NCI-H2196 treated with DMSO at 0.1 percent for 48 hours (cell line): Measurements from ENCODE around the gene NAPB.

Experiments used
- DNase-seq: peaks from one replicate; lab custom pipeline; 2025; ENCODE audit not compliant: unreplicated experiment; lab: John Stamatoyannopoulos, UW

The NAPB gene

DNA sequence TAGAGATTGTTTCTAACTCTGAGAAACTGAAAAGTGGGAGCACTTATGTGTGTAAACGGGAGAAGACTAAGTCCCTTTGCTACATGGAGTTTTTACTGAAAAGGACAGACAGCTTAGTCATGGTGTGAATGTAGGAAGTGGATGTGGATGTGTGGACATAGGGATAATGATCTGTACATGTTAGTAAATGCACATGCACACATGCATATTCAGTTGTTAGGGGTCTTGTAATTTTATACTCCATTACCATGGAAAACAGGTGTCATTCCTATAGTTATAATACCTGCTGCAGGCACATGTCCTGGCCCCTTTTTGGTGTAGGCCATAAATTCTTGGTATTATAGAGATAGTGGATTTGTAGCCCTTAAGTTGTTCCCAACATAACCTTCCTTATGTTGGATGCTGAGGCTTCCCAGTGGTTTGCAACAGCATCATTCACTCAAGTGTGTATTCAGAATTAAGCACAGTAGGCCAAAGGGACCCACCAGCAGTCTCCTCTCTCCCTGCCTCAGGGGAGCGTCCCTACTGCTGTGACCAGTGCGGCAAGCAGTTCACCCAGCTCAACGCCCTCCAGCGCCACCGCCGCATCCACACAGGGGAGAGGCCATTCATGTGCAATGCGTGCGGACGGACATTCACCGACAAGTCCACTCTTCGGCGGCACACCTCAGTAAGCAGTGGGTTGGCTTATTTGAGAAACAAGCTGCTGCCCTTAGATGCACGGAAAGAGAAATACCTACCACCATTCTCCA lies 52.0 kb downstream of the NAPB start:
- DNase-seq: no peak

DNA sequence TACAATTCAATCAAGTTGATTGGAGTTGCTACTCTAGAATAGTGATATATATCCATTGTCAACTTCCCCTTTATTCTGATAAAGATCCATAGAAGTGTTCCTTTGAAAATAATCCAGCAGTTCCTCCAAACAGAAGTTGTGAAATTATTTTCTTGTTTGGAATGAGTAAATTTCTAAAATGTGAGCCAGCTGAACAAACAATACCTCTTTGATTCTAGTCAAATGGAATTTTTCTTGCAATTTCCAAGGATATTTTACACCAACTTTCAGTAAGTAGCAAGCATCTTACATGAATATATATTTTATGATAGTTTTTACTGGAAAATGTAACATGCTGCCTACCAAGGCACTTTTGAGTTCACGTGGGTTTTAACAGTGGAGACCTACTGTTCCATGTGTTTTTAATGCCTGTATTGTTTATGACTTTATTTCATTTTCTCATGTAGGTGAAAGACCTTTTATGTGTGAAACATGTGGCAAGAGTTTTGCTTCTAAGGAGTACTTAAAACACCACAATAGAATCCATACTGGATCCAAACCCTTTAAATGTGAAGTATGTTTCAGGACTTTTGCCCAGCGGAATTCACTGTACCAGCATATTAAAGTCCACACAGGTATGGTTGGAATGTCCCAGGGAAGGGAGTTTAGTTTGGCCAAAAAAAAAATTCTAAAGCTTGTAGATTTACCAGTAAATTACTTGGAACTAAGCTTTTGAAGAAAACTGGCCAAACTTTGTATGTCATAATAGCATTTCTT lies 52.8 kb downstream of the NAPB start:
- no peak for DNase-seq

DNA sequence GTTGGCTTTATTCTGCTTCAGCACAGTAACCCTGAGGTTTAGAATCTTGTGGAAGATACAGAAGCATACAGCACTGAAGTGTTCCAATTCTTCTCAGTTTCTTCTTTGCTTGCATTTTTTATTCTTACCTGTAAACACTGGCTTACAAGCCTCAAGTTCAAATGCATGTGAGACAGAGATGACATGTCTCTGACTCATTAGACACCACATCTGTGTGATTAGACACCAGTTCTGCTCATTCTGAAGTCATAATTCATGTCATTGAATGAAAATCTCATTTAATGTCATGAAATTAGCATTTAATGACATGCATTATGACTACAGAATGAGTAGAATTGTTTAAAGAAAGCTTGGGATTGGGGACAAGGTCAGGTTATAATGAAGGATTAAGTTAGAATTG lies 53.5 kb downstream of the NAPB start:
- DNase-seq: no peak

DNA sequence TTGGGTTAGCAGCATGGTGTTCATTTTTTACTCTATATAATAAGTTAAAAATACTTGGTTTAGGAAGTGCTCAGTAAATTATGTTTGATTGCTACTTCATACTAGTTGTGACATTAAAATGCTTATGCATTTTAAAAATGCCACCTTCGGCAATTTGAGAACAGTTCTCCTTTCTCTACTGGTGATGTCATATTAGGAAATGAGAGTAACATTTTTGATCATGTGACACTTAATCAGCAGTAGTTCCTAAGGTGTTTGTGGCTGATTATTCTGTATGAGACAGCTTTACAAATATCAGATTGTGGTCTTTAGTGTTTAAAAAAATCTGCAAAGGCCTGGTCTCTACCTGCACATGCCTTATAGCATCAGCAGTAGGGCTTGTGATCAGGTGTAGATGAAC lies 54.9 kb downstream of the NAPB start:
- no peak for DNase-seq

DNA sequence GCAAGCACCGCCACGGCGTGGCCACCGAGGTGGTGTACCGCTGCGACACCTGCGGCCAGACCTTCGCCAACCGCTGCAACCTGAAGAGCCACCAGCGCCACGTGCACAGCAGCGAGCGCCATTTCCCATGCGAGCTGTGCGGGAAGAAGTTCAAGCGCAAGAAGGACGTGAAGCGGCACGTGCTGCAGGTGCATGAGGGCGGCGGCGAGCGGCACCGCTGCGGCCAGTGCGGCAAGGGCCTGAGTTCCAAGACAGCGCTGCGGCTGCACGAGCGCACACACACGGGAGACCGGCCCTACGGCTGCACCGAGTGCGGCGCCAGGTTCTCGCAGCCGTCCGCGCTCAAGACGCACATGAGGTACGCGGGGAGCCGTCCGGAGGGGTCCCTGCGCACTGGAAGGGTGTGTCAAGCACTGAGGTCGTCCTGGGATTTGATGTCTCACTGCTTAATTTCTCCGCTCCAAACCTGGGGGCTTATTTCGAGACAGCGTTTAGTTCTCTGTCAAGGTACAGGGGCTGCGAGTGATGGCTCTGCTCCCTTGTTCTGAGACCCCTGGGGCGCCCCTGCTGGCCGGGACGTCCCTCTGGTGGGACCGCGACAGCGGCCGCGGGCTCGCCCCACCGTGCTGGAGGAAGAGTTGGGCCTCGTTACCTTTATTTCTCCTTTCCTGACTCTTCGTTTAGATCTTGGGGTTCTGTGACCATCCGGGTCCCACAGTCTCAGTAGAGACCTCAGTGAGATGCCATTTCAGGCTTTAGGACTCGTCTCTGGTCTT lies 55.7 kb downstream of the NAPB start:
- DNase-seq: no peak

DNA sequence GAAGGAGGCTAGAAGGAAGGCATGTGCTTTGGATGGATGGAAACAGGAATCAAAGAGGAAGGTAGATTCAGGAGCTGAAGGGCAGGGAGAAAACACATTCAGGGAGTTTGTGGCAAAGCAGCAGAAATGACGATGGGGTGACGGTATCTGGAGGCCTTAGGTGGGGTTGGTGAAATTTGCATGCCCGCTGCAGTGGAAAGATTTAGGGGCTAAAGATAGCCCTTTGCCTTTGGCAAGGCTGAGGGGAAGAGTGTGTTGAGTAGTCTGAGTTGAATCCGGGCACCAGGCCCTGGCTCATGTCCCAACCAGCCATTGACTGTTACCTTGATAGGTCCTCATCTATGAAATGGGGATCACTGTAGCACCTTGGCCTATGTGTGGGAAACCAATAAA lies 58.0 kb downstream of the NAPB start:
- no peak for DNase-seq

DNA sequence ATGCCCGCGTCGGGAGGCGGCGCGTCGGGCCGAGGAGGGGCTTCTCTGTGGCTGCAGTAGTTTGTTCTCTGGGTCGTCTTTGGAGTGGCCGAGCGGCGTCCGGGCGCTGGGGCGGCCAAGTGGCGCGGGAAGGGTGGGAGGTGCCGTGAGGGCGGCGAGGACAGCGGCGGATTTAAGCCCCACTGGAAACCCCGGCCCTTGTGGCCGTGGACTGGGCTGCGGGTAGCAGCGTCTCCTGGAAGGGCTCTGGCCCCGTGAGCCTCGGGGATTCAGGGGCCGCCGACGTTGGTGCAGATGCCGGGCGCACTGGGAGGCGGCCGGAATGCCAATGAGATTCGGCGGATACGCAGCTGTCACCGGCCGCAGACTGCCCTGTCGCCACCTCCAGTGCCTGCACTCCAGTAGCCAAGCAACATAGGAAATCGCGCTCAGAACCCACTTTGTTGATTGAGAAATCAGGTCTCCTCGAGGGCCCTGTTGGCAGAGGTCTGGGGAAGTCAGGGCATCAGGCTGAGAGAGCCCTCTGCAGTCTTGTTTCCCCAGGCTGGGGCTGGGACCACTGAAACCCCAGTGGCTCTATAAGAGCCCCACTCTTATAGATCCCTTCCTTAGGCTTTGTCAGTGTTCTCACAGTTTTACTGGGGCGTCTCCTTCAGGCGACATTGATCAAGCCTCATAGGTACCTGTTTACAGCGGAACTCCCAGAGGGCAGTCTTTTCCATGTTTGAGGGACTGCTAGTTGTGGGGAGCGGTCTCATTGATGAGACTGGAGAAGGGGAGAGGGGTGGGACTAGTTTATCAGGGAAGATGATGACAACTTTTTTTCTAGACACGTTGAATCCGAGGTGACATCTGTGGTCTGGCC lies 58.7 kb downstream of the NAPB start:
- no peak for DNase-seq

DNA sequence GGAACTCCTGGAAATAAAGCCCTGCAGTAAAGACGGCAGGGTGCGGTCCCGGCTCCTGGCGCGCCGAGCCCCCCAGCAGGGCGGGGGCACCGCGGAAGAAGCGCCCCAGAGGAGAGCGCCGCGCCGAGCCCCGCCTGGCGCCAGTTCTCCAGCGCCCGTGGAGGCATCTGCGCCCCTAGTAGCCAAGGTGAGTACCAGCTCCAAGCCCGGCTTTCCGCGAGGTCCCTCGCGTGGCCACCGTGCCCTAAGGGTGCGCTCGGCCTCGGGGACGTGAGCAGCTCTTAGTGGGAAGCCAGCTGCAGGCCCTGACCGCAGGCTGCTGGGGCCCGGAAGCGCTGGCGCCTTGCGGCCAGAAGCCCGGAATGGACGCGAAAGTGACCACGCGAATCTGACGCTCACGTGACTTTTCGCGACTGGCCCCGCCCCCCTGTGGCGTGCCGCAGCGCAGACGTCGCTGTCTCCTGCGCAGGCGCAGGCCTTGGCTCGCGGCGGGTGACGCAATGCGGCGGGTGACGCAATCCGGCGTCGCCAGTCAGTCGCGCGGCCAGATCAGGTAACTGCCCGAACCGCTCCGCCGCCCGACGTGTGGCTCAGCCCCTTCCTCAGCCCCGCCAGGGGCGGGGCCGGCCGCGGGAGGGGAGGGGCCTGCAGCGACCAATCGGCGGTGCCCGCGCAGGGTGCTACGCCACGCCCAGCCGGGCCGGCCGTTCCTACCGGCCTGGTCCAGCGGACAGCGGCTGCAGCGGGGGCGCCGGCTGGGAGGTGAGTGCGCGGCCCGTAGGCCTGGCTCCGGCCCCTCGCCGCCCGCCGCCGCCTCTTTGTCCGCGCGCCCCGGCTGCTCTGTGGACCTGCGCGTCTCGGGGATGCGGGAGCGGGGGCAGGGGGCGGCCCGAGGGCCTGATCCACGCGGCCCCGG lies 59.6 kb downstream of the NAPB start, which contains the start of gene GZF1:
TSS of gene GZF1 (plus strand) at position 707 of the 916 bp plus-strand sequence. CDS start 2,202 bp downstream, outside the sequence.
- DNase-seq: peak; percentile 92

DNA sequence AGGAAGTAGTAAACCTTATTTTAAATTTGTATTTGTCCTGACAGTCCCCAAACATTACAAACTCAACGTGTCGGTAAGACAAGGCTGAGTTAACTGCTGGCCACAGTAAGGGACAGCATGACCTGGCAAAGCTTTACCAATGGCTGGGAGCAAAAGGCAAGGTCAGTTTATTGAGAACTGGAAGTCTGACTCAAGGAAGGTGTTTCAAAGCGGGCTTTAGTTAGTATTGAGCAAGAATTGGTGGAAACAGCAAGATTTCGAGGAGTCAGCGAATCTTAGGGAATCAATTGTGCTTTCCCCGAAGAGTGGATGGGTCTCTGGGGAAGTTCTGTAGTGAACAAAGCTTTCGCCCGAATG lies 60.2 kb downstream of the NAPB start:
- no peak for DNase-seq

DNA sequence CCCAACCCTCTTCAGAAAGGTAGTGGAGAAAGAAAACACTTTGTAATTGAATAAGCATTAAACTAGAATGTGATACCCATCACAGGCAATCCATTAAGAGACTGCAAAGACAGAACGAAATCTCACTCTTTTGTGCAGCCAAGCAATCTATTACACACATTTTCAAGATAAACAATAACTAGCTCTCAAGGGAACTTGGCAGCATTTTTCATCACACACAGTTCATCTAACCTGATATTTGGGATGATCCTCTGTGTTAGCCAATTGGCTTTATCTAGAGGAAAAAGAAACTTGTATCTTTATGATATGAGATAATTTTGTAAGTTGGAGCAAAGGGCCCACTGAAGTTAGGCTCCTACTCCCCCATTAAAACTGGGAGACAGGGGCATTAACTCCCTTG lies 60.8 kb downstream of the NAPB start:
- DNase-seq: no peak

DNA sequence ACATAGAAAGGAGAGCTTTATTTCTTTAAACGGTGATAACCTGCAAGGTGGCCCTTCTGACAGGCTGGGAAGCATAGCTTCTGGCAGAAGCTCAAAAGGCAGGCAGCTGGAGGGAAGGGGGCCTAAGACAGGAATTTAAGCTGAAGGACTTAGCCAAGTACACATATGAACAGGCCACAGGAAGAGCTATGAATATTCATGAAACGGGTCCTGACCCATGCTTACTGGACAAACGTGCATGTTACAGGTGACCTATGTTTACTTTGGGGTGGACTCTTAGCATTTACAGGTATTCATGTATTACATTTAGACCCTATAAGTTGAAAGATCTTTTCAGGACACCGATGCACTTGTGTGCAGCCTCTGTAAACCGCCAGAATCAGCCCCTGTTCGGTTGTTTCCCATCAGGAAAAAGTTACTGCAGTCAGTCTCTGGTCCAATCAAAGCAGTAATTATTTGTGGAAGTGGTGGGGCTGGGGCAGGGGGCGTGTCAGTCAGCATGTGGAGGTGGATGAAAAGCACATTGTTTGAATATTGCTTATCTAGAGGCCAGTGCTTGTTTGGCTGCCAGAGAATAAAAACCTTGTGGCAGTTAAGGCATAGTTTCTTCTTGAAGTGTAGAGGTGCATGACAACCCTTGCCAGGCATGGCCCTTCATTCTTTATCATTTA lies 62.2 kb downstream of the NAPB start:
- no peak for DNase-seq

DNA sequence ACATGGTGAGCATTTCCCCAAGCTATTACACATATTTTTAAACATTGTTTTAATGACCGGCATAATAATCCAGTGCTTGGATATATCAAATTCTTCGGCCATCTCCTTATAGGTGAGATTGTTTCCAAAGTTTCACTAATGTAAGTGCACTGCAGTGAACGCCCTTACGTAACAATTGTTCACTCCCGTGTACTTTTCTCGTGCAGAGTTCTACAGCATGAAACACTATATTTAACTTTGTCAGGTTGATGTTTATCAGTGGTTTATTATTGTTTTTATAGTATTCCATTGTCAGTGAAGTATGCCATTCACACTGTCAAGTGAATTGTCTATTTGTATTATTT lies 62.8 kb downstream of the NAPB start:
- no peak for DNase-seq

DNA sequence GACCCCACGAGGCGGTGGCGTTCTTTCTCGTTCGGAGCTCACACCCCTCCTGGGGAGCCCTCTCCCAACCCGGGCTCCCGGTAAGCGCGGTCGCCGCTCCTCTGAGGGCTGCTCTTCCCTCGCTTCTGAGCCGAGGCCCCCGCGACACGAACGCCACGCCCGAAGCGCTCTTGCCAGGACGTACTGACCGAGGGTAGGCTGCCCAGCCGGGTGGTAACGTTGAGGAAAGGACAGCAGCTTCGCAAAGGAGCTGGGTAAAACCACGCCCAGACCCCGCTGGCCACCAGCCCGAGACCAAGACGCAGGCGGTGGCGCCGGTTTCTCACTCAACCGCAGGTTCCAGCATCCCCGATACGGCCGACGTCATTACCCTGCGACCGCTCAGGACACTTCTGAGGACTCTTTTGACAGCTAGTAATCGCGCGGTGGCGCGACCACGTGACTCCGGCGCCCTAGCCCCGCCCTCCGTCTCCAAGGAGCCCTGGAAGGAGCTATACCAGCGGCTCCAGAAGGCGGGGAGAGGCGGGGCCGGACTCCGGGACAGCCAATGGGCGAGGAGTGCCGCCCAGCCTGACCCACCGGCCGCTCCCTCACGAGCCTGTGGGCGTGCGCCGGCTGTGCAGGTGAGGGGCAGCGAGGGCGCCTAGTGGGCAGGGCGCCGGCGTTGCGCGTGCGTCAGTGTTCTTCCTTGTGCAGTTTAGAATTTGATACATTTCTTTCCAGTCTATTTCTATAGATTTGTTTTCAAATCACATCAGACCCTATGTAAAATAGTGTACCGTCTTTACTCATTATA lies 63.3 kb downstream of the NAPB start:
- peak; percentile 97 for DNase-seq

DNA sequence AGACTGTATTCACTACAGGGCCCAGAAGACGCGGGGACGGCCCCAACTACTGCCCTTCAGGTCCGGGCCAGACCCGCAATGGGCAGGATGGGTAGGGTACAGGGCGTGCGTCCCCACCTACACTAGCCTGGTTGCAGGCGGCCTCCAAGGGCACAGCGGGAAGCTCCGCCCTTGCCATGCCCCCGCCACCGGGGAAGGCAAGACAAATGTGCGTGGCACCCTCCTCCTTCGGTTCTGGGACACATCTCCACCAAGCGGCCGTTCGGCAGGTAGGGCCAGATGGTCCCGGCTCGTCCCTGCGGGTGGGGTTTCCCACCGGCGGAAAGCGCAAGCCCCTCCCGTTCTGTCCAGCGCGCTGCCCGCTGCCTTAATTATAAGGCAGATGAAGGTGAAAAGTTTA lies 65.1 kb downstream of the NAPB start:
- no peak for DNase-seq

DNA sequence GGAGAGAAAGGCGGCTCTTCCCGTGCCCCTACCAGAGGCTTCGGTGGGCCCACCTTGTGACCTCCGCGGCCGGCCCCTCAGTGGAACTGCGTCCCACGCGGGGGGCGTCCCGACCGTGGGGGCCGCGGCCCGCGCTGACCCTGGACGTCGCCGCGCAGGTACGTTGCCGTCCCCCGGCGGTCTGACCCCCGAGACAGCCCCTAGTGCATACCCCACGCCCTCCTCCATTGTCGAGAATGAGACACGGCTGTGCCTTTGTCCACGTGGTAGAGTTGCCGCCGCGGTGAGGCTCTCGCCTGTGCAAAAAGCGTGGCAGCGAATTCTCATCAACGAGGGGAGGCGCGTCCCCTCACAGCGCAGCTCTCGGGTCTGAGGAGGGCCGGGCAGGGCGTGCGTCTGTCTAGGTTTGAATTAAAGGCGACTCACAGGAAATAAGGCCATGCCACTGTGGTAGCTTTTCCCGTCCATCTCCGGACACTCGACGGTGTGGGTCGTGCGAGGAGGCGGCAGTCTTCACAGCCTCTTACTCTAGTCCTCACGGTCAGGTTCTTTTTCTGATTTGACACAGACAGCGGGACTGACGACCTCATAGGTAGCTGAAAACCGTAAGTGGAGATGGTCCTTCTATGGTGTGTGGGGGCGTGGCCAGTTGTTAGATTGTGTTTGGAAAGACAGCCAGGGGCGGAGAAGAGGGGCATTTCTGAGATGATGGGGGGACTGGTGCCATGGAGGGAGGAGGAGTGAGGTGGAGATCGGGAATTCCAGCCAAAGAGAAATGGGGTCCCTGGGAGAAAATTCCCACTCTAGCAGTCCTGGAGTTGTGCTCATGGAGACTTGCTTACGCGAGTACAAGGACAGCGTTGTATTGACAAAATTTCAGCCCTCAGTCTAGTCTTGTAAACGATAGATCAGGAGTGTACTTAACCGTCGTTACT lies 70.1 kb downstream of the NAPB start:
- peak; percentile 21 for DNase-seq

DNA sequence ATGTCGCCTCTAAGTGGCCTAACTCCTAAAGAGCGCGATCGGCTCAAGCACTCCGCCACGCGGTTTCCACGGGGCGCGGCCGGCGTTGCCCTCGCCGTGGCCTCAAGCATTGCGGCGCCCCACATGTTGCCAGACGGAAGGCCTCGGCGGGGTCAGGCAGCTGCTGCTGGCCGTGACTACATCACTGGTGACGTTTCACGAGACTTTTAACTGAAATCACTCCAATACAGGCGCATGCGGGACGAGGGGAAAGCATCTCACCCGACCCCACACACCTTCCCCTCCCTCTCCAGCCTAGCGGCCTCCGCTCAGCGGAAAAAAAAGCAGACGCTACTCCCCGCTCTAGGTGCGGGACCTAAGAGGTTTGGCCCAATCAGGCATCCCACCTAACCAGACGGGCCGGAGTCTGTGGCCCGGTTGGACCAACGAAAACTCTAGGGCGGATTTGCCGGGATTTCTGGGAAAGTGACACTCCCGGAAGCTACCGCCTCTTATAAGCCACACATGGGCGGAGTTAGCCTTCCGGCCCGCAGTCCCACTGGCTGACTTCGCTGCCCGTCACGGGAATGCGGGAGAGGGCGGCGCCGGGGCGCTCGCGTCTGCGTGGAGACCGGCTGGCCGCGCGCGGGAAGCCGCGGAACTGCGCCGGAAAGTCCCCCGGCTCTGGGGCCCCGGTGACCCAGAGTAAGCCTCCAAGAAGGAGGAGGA lies 70.9 kb downstream of the NAPB start, which contains the start of gene NXT1:
TSS of gene NXT1 (plus strand) at position 596 of the 708 bp plus-strand sequence. CDS start 3,251 bp downstream, outside the sequence.
- DNase-seq: peak; percentile 93
